ENCODE measurements around the gene CA10. TPM values are rescaled to one million over a fixed set of nuclear protein-coding genes. Genes with fewer than 3 reads are reported as not detected.

The CA10 gene
- total and polyA plus RNA-seq, 8 donors = 1.3 TPM; not detected in 7

DNA sequence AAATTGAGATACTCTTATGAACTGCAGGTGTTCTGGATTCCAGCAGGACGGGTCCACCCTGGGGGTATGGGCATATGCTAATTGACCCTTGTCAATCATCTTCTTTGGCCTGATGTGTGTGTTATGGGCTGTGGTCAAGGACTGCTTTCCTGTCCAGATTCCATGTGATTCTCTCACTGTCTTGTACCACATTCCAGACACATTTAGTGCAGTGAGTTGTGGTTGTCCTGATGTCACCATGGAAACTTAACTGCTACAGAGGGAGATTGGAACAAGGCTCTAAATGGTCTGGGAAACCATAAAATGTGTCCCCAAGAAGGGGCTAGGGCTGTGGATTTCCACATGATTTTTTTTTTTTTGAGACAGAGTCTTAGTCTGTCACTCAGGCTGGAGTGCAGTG is 530.7 kb downstream of the CA10 start:
- Histone ChIP-seq H3K4me1 (no peaks in the 10 kb centered on the region), H3K27me3 (no peaks in the 10 kb centered on the region), H3K9me3 (no peaks in the 10 kb centered on the region), H3K27ac (no peak overlapping the region), H3K4me3 (no peak overlapping the region), H3K36me3 (no peaks in the 10 kb centered on the region)
- 39 to 67% (median 50%) methylated on average over 1 of the region's 1 CpG for WGBS, 5 donors
- TF ChIP-seq EP300 (IDR thresholded peaks at IDR 0.05) = no peak
- TF ChIP-seq, protein P1, sequence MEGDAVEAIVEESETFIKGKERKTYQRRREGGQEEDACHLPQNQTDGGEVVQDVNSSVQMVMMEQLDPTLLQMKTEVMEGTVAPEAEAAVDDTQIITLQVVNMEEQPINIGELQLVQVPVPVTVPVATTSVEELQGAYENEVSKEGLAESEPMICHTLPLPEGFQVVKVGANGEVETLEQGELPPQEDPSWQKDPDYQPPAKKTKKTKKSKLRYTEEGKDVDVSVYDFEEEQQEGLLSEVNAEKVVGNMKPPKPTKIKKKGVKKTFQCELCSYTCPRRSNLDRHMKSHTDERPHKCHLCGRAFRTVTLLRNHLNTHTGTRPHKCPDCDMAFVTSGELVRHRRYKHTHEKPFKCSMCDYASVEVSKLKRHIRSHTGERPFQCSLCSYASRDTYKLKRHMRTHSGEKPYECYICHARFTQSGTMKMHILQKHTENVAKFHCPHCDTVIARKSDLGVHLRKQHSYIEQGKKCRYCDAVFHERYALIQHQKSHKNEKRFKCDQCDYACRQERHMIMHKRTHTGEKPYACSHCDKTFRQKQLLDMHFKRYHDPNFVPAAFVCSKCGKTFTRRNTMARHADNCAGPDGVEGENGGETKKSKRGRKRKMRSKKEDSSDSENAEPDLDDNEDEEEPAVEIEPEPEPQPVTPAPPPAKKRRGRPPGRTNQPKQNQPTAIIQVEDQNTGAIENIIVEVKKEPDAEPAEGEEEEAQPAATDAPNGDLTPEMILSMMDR (IDR thresholded peaks at IDR 0.05) = no peak
- no peak for TF ChIP-seq POLR2A (IDR thresholded peaks at IDR 0.05)
- DNase-seq = no peak
- intact Hi-C loops (cut with DNase I; ENCODE audit: low total_unique reads) = no loop called here

DNA sequence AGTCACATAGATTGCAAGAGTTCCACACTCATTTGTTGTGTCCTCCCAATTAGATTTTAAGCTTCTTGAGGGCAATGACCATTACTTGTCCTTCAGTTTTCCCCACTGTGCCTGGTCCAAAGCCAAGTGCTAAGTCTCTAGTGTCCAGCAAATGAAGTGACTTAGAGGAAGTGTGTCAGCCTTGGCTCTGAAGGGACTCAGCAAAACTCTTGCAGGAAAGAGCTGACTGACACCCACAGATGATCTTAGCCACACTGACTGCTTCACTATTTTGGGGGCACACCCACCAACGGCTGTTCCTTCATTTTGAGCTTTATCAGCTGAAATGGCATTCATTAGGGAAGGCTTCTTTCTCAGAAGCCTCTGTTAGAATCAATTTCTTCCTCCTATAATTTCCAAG is 540.0 kb downstream of the CA10 start:
- Histone ChIP-seq H3K4me1 (no peaks in the 10 kb centered on the region), H3K27ac (no peak overlapping the region), H3K9me3 (no peaks in the 10 kb centered on the region), H3K36me3 (no peaks in the 10 kb centered on the region), H3K27me3 (peaks cover 0 to 25% (median 0%) of the 10 kb centered on the region in 3 donors), H3K4me3 (no peak overlapping the region)
- 23 to 50% (median 38%) methylated on average over 1 of the region's 1 CpG for whole genome bisulfite sequencing, 5 donors
- intact Hi-C loops (cut with DNase I; ENCODE audit: low total_unique reads) = no loop called here
- no peak for DNase-seq
- no peak for TF ChIP-seq POLR2AphosphoS5 (IDR thresholded peaks at IDR 0.05)
- TF ChIP-seq, protein P1 (IDR thresholded peaks at IDR 0.05) = no peak
- no peak for TF ChIP-seq POLR2A (IDR thresholded peaks at IDR 0.05)
- TF ChIP-seq EP300 (IDR thresholded peaks at IDR 0.05) = no peak

- H3K9me3 ChIP-seq = no peaks in the 10 kb centered on the region
- H3K27me3 ChIP-seq = peaks cover 0 to 25% (median 0%) of the 10 kb centered on the region in 3 donors
- DNase-seq = no peak
- H3K4me1 ChIP-seq = no peaks in the 10 kb centered on the region
- TF ChIP-seq POLR2A (IDR thresholded peaks at IDR 0.05) (no peak), EP300 (IDR thresholded peaks at IDR 0.05) (no peak), POLR2AphosphoS5 (IDR thresholded peaks at IDR 0.05) (no peak)
- TF ChIP-seq, protein P1 (IDR thresholded peaks at IDR 0.05) = no peak
- intact Hi-C loops (cut with DNase I; ENCODE audit: low total_unique reads) = no loop called here
- no peak overlapping the region for H3K27ac ChIP-seq
- no peaks in the 10 kb centered on the region for H3K36me3 ChIP-seq
- WGBS, 5 donors = 64 to 87% (median 80%) methylated on average over 1 of the region's 1 CpG
- H3K4me3 ChIP-seq = no peak overlapping the region
Measured at GRCh38 chr17:51617986-51618385, 540.5 kb downstream of the CA10 start.

DNA sequence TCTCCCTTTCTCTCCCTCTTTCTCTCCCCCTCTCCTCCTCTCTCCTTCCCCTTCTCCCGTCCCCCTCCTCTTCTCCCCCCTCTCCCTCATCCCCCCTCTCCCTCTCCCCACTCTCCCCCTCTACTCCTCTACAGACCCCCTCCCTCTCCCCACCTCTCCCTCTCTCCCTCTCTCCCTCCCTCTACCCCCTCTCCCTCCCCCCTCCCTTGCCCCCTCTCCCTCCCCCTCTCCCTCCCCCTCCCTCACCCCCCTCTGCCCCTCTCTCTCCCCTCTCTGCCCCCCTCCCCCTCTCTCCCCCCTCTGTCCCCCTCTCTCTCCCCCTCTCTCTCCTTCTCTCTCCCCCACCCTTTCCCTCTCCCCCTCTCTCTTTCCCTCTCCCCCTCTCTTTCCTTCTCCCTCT is 545.3 kb downstream of the CA10 start:
- intact Hi-C loops (cut with DNase I; ENCODE audit: low total_unique reads) = no loop called here
- no peak for TF ChIP-seq EP300 (IDR thresholded peaks at IDR 0.05)
- TF ChIP-seq, protein P1 (IDR thresholded peaks at IDR 0.05) = no peak
- no peak for TF ChIP-seq POLR2A (IDR thresholded peaks at IDR 0.05)
- TF ChIP-seq POLR2AphosphoS5 (IDR thresholded peaks at IDR 0.05) = no peak
- Histone ChIP-seq H3K27me3 (peaks cover 0 to 20% (median 0%) of the 10 kb centered on the region in 3 donors), H3K9me3 (no peaks in the 10 kb centered on the region), H3K27ac (no peak overlapping the region), H3K36me3 (no peaks in the 10 kb centered on the region), H3K4me1 (no peaks in the 10 kb centered on the region), H3K4me3 (no peak overlapping the region)
- DNase-seq = no peak
- 50 to 89% (median 72%) methylated on average over 1 of the region's 1 CpG for WGBS, 5 donors
